SW 1271 (cell line): Measurements from ENCODE around the gene AQP12A.

ENCODE experiments used
- DNase-seq, 2 experiments: peaks; one replicate each; lab custom pipeline; 2025; lab: John Stamatoyannopoulos, UW

Gene AQP12A

DNA sequence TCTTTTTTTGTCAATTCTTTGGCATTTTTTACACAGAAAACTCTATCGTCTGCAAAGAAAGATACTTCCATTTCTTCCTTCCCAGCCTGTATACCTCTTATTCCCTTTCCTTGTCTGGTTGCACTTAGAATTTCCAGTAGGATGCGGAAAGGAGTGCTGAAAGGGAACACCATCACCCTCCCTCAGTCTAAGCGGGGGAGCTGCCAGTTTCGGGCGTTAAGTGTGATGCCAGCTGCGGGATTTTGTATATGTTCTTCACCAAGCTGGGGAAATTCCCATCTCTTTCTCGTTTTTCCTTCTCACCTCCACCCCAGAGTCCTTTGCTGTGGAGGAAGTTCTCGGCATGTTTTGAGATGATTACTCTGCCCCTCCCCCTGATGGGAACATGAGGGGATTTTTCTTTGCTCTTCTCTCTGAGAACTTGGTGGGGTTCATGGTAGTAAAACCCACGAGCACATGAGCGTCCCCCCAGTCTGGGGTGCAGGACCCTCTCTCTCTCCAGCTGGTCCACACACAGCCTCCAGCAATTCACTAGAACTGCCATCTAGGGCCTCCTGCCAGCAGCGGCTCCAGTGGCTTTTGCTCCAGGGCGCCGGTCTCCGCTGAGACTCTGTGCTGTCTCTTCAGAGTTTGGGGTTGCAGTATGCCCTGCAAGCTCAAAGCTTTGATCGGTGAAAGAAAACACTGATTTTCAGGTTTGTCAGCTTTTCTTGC, 15.5 kb downstream of the AQP12A start:
- no peak for DNase-seq

GRCh38 chr2:240707821-240708220, 16.2 kb downstream of the AQP12A start:
- DNase-seq: no peak

DNA sequence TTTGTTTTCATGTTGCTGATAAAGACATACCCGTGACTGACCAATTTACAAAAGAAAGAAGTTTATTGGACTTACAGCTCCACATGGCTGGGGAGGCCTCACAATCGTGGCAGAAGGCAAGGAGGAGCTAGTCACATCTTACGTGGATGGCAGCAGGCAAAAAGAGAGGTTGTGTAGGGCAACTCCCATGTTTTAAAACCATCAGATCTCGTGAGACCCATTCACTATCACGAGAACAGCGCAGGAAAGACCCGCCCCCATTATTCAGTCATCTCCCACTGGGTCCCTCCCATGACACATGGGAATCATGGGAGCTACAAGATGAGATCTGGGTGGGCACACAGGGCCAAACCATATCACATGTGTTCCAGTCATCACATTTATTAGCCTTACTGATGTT, 16.8 kb downstream of the AQP12A start:
- DNase-seq: no peak

DNA sequence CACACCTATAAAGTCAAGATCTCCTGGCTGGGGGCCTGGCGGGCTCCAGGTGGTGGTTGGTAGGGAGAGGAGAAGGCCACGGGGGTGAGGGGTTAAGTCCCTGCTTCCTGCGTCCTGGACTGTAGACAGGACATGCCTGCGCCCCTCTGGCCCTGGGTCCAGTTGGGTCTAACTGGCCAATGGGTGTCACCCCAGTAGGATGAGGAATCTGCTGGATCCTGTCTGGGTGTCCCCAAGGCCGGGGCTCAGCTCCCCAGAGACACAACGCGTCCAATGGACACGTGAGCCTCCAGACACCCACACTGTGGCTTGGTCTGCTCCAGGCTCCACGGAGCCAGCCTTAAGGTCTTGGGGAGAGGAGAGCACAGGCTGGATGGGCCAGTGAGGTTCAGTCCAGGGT, 19.6 kb downstream of the AQP12A start:
- DNase-seq: no peak

DNA sequence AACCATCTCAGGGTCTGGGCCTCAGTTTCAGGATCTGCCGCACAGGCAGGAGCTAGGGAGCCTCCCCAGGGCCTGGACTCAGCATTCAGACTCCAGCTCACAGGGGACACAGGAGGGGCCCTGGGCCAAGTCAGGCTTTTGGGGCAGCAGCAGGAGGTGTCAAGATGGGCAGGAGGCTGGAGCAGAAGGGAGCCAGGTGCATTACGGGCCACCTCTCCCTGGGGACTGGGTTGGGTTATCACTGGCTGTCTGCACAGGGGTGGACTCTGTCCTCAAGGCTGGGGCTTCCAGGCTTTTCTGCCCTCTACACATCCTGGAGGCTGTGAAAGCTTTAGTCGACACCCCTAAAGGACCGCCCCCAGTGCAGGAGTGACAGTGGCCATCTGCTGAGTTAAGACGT, 20.0 kb downstream of the AQP12A start:
- DNase-seq: no peak

DNA sequence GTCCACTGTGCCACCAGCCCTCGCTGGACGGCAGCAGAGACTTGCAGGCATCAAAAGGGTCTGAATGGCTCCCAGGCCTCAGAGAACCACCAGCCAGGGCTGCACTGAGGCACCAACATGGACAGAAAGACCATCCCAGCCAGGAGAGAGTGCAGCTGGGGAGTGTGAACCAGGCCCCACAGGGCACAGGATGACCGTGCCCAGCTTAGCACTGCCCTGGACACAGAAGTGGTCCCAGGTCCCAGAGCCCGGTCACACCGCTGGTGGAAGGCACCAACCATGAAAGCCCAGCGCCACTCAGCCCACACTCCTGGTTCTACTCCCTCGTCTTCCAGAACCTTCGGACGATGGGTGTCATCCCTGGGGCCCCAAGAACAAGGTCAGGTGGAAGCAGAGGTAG, 20.5 kb downstream of the AQP12A start:
- no peak for DNase-seq

- DNase-seq: no peak
Measured at GRCh38 chr2:240713071-240713927, 21.6 kb downstream of the AQP12A start.

GRCh38 chr2:240713928-240714746, 22.5 kb downstream of the AQP12A start:
- DNase-seq: no peak

DNA sequence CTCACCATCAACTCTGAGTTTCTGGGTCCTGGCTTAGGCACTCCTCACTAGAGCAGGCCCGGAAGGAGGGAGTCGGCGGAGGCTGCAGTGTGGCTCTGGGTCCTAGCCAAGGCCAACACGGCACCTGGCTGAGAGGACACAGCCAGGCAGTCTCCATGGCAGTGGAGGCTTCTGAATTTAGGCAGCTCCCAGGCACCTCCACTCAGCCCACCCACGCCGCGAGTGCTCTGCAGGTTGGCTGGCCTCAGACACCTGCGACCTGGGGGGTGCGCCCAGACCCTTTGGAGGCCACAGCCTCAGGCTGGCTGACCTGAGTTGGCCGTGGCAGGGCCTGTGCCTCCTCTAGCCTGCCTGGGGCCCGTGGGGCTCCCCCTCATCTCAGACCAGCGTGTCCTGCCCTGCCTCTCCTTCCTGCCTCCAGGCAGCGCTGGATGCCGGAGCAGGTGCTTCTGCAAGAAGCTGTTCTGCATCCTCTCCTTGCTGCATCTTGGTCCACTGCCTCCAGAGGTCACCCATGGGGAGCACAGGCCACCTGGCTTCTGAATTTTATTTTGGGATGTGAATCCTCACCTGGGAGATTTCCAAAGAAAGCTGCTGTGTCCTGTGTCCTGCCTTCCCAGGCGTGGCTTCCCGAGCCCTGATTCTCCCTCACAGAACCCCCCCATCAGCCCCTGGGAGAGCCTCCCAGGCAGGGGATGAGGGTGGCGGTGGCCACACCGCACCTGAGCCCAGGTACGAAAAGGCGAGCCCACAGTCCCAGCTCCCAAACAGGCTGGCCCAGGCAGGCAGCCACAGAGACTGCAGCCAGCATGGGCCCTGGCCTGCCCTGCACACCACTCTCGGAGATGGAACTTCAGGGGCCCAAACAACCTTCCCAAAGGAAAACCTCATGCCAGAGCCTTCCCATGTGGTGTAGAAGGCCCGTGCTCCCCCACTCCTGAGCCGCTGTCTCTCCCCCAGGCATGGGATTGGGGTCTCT, 23.4 kb downstream of the AQP12A start:
- DNase-seq: no peak

GRCh38 chr2:240716130-240716798, 24.6 kb downstream of the AQP12A start:
- no peak for DNase-seq

DNA sequence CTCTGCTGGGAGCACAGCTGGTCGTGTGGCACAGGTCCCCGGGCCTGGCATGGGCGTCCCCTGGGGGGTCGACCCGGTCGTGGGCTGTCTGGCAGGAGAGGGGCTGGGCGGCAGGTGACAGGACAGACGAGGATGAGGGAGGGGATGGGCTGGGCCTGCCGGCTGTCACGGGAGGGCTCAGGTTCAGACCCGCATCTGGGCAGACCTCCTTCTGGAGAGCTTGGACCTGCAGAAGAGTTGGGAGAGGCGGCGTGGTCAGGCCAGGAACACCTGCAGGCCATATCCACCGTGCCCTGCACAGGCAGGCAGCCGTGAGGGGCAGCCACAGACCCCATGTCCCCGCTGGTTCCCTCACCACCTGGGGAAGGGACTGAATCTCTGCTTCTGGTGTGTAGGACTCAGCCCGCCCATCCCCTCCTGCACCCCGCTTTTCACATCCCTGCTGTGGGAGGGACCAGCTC, 25.5 kb downstream of the AQP12A start:
- DNase-seq: no peak

- DNase-seq: no peak
Measured at GRCh38 chr2:240717681-240718581, 26.3 kb downstream of the AQP12A start.

DNA sequence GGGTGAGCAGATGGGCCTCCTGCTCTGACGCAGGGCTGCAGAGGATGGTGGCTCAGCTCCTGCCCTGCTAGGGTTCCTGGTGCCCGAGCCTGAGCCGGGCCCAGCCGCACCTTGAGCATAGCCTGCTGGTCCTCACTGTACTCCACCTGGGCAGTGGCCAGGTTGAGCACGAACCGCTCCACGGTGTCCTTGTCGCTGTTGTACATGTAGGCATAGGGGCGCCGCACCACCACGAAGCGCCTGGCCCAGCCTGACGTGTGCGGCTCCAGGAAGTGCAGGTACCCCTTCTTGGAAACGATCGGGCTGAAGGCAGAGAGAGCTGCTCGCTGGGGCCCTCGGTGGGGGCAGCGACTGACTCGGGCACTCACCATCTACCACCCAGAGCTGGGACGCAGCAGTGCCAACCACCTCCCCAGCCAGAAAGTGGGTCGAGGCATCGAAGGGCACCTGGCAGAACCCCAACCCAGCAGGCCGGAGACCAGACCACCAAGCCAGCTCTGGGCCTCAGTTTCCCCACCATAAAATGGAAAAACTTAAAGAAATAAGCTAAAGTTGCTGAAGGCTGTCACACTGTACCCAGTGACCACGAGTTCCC, 27.3 kb downstream of the AQP12A start:
- no peak for DNase-seq

DNA sequence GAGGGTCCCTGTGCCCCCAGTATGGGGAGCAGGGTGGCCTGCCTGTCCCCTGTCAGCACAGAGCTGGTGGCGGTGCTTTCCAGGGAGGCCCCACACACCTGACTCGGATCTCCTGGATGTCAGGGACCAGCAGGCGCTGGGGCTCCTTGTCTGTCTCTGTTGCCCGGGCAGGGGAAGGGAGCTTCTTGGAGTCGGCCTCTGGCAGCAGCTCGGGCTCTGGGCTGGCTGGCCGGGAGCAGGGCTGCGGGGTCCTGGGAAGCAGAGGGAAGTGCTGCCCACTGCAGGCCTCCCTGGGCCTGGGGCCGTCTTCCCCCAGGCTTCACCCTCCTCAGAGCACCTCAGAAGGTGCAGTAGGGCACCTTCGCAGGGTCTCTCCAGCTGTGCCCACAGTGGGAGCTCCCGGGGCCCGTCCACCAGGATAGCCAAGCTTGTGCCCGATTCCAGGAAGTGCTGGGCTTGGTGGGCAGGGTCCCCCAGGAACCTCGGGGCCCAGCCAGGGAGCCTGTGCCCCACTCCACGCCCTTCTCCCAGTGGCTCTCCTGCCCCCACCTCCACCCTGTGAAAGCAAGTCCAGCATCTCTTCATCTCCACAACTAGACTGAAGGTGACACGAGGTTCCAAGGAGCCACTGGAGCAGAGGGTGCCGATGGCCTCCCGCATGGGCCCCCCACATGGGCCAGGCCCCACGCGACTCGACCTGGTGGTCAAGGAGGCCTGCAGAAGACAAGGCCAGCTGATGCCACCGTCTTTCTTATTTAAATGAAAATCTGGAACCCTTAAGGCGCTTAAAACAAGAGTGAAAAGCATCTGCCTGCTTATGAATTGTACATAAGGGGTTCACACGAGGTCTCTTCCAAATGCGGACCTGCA, 28.2 kb downstream of the AQP12A start:
- DNase-seq: no peak

DNA sequence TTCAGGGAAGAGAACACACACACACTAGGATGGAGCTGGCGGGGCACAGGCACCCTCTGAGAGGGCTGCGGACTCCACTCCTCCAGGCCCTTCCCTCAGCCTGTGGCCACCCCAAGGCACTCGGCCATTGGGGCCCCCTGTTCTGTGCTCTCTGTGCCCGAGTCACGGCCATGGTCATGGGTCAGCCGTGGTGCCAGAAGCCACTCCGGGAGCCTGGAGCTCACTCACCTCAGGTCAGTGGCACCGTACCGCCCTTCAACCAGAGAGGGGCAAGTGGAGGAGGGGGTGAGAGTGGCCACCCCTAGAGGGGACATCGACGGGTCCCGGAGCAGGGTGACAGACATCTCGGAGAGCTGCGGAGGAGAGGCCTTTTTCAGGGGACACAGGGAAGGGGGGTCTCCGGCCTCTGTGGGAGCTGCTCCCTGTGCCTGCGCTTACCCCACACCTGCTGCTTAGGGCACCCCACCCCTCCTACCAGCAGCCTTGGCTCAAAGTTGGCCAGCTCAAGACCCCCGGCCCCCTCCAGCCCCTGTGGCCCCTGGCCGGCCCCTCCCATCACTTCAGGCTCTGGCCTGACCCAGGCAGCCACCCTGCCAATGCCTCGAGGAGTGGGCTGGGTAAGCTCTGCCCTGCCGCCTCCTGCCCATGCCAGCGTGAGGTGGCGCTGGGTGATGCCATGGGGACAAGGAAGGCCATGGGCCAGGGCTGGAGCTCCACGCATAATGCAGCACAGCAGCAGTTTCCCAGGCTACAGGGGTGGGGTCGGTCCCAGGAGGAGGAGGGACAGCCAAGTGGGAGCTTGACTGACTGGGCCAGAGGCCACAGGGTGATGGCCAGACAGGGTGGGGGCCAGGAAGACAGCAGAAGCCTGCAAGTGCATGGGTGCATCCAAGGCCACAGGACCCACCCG, 29.3 kb downstream of the AQP12A start:
- no peak for DNase-seq

- DNase-seq: no peak
Measured at GRCh38 chr2:240721596-240722180, 30.0 kb downstream of the AQP12A start.

GRCh38 chr2:240722376-240722775, 30.7 kb downstream of the AQP12A start:
- DNase-seq: no peak
